Fibroblast of lung (primary cell): ENCODE measurements around the gene CRLF1. TPM values are rescaled to one million over a fixed set of nuclear protein-coding genes. Genes with fewer than 3 reads are reported as not detected.

Experiments used
- DNase-seq, 2 donors: peaks; one replicate each; pipeline versions ENCODE4 v3.0.0 to v3.0.0-alpha.2; 2010; ENCODE audit warnings: low read depth in 2 of 2
- H2AFZ ChIP-seq: 2 replicates; pipeline ENCODE4 v1.5.1; 2012; ENCODE audit warnings: low read length, control low read depth, inconsistent platforms
- H3K27ac ChIP-seq: 2 replicates; pipeline ENCODE4 v1.5.1; 2011; ENCODE audit warnings: low read length, control low read depth; ENCODE audit not compliant: insufficient read depth
- H3K27me3 ChIP-seq: 2 replicates; pipeline ENCODE4 v1.5.1; 2011; ENCODE audit warnings: mild to moderate bottlenecking, low read length; ENCODE audit not compliant: control insufficient read depth, insufficient read depth
- H3K36me3 ChIP-seq: 2 replicates; pipeline ENCODE4 v1.5.1; 2011; ENCODE audit warnings: low read length; ENCODE audit not compliant: control insufficient read depth, insufficient read depth
- H3K4me1 ChIP-seq: 2 replicates; pipeline ENCODE4 v1.5.1; 2011; ENCODE audit warnings: low read length; ENCODE audit not compliant: control insufficient read depth, insufficient read depth; ENCODE audit errors: extremely low read depth
- H3K4me2 ChIP-seq: 2 replicates; pipeline ENCODE4 v1.5.1; 2011; ENCODE audit warnings: low read length, control low read depth; ENCODE audit not compliant: insufficient read depth; ENCODE audit errors: extremely low read depth
- H3K4me3 ChIP-seq, 4 experiments: fragments of 200-600 bp in 1 of 4; sonication (generic) in 1 of 4; replicated peaks in 1 of 4; 2 replicates each; pipeline ENCODE4 v1.5.1; 2011 to 2016; ENCODE audit warnings: low read length in 4 of 4, low read depth in 3 of 4, mild to moderate bottlenecking in 3 of 4, control low read depth in 2 of 4, inconsistent platforms in 1 of 4, mixed read lengths in 1 of 4; ENCODE audit not compliant: insufficient read depth in 1 of 4; ENCODE audit errors: control extremely low read depth in 1 of 4
- H3K79me2 ChIP-seq: 2 replicates; pipeline ENCODE4 v1.5.1; 2012; ENCODE audit warnings: mild to moderate bottlenecking, low read length, inconsistent platforms; ENCODE audit not compliant: control insufficient read depth, insufficient read depth
- H3K9ac ChIP-seq: 2 replicates; pipeline ENCODE4 v1.5.1; 2011; ENCODE audit warnings: mild to moderate bottlenecking, low read length, control low read depth; ENCODE audit not compliant: insufficient read depth
- H3K9me3 ChIP-seq: 2 replicates; pipeline ENCODE4 v1.5.1; 2012; ENCODE audit warnings: low read depth, low read length; ENCODE audit not compliant: control insufficient read depth, insufficient read depth
- H4K20me1 ChIP-seq: 2 replicates; pipeline ENCODE4 v1.5.1; 2011; ENCODE audit warnings: low read length; ENCODE audit not compliant: control insufficient read depth, insufficient read depth; ENCODE audit errors: extremely low read depth
- CTCF ChIP-seq, 2 donors: IDR thresholded peaks in 1 of 2; conservative IDR thresholded peaks in 1 of 2; 1 replicate in 1 of 2; 2 replicates in 1 of 2; pipeline ENCODE4 v1.5.1; 2011 to 2012; ENCODE audit warnings: low read length in 2 of 2, control low read depth in 1 of 2, inconsistent platforms in 1 of 2, low read depth in 1 of 2, mild to moderate bottlenecking in 1 of 2
- EZH2 ChIP-seq: IDR thresholded peaks from 2 replicates; pipeline ENCODE4 v1.5.1; 2012; ENCODE audit warnings: low read length, control low read depth, mild to moderate bottlenecking; ENCODE audit errors: missing control alignments
- polyA plus RNA-seq, 2 donors: library from polyadenylated mRNA; depleted of rRNA in 1 of 2; stranded (reverse) in 1 of 2; unstranded in 1 of 2; fragments of >200 nt; gene quantifications; 2 replicates each; pipeline ENCODE4 v1.2.1, GENCODE V29; 2011 to 2012; ENCODE audit warnings: missing spikeins in 1 of 2
- total RNA-seq: library from RNA; depleted of rRNA; stranded (reverse); fragments of >200 nt; gene quantifications from 2 replicates; pipeline ENCODE4 v1.2.1, GENCODE V29; 2014

CRLF1 gene
- total and polyA plus RNA-seq, 2 donors (not counting 1 experiment from before 2014, with no cell fraction given): 2.2 to 2.5 TPM

GRCh38 chr19:18597809-18598660 is 8.6 kb downstream of the CRLF1 start:
- Histone ChIP-seq H3K9ac (no peak overlapping the region), H3K27me3 (peaks cover 1% of the 10 kb centered on the region), H3K4me3 (no peak overlapping the region), H3K9me3 (no peaks in the 10 kb centered on the region), H3K27ac (no peak overlapping the region), H3K4me2 (no peak overlapping the region), H3K79me2 (no peaks in the 10 kb centered on the region), H3K36me3 (no peaks in the 10 kb centered on the region), H2AFZ (no peak overlapping the region), H3K4me1 (no peaks in the 10 kb centered on the region), H4K20me1 (no peaks in the 10 kb centered on the region)
- DNase-seq: no peak
- TF ChIP-seq EZH2 (no peak), CTCF (conservative IDR thresholded peaks at IDR 0.05 in 1 of 2, IDR thresholded peaks at IDR 0.05 in 1 of 2; ENCODE audit: low read depth in 1 of 2, low read length in 2 of 2) (no peak)

GRCh38 chr19:18596752-18597157 is 9.8 kb downstream of the CRLF1 start:
- TF ChIP-seq CTCF (conservative IDR thresholded peaks at IDR 0.05 in 1 of 2, IDR thresholded peaks at IDR 0.05 in 1 of 2; ENCODE audit: low read depth in 1 of 2, low read length in 2 of 2) (no peak), EZH2 (no peak)
- Histone ChIP-seq H3K9ac (no peak overlapping the region), H3K4me1 (no peaks in the 10 kb centered on the region), H3K4me2 (no peak overlapping the region), H3K4me3 (no peak overlapping the region), H3K27ac (no peak overlapping the region), H3K9me3 (no peaks in the 10 kb centered on the region), H2AFZ (no peak overlapping the region), H3K36me3 (no peaks in the 10 kb centered on the region), H4K20me1 (no peaks in the 10 kb centered on the region), H3K79me2 (no peaks in the 10 kb centered on the region), H3K27me3 (no peaks in the 10 kb centered on the region)
- DNase-seq: peak in 1 of 2 donors; percentile 32

GRCh38 chr19:18595475-18595874 is 11.1 kb downstream of the CRLF1 start:
- Histone ChIP-seq H3K9ac (no peak overlapping the region), H4K20me1 (no peaks in the 10 kb centered on the region)

More at GRCh38 chr19:18595475-18595874, 11.1 kb downstream of the CRLF1 start:
- Histone ChIP-seq H2AFZ (no peak overlapping the region), H3K27ac (no peak overlapping the region), H3K9me3 (no peaks in the 10 kb centered on the region), H3K4me2 (no peak overlapping the region), H3K4me3 (no peak overlapping the region), H3K79me2 (no peaks in the 10 kb centered on the region), H3K27me3 (no peaks in the 10 kb centered on the region), H3K36me3 (peaks cover 3% of the 10 kb centered on the region), H3K4me1 (no peaks in the 10 kb centered on the region)
- DNase-seq: no peak
- TF ChIP-seq EZH2 (no peak), CTCF (conservative IDR thresholded peaks at IDR 0.05 in 1 of 2, IDR thresholded peaks at IDR 0.05 in 1 of 2; ENCODE audit: low read depth in 1 of 2, low read length in 2 of 2) (no peak)
